Thoracic aorta (tissue), 2 donors: ENCODE measurements around the gene FER. TPM values are rescaled to one million over a fixed set of nuclear protein-coding genes. Genes with fewer than 3 reads are reported as not detected.

Experiments
- ATAC-seq: fragments of 150-250 bp; one replicate; pipeline ENCODE4 v1.8.0; 2017; ENCODE audit warnings: low read depth; ENCODE audit not compliant: insufficient number of reproducible peaks, low FRiP score
- DNase-seq: peaks from one replicate; pipeline ENCODE4 v3.0.0-alpha.2; 2020; ENCODE audit warnings: low spot score
- H3K27ac ChIP-seq, 2 donors: fragments of 200-600 bp; sonication (generic); 1 replicate in 1 of 2; 2 replicates in 1 of 2; pipeline ENCODE4 v1.5.1; 2016; ENCODE audit warnings: mild to moderate bottlenecking in 2 of 2, moderate library complexity in 2 of 2
- H3K27me3 ChIP-seq: fragments of 200-600 bp; sonication (generic); replicated peaks from 2 replicates; pipeline ENCODE4 v1.6.0; 2016; ENCODE audit warnings: mild to moderate bottlenecking; ENCODE audit not compliant: insufficient read depth
- H3K36me3 ChIP-seq: fragments of 200-600 bp; sonication (generic); one replicate; pipeline ENCODE4 v1.5.1; 2016
- H3K4me1 ChIP-seq, 2 donors: fragments of 200-600 bp; sonication (generic); 1 replicate in 1 of 2; 2 replicates in 1 of 2; pipeline versions ENCODE4 v1.5.1 to v1.6.0; 2016; ENCODE audit warnings: low read depth in 2 of 2, mild to moderate bottlenecking in 1 of 2; ENCODE audit not compliant: control insufficient read depth in 1 of 2
- H3K4me3 ChIP-seq: fragments of 200-600 bp; sonication (generic); 2 replicates; pipeline ENCODE4 v1.5.1; 2016; ENCODE audit warnings: mild to moderate bottlenecking
- H3K9me3 ChIP-seq: fragments of 200-600 bp; sonication (generic); 2 replicates; pipeline ENCODE4 v1.5.1; 2016
- CTCF ChIP-seq: fragments of 200-600 bp; sonication (generic); IDR thresholded peaks from one replicate; pipeline ENCODE4 v1.5.1; 2019; ENCODE audit warnings: antibody characterized with exemption
- total RNA-seq, 2 donors: library from RNA; depleted of rRNA; stranded (reverse); fragments of >200 nt; gene quantifications; one replicate each; pipeline versions ENCODE4 v1.1.0 to v1.2.3, GENCODE V29; 2016

FER gene
- total RNA-seq, 2 donors from 2014 or later, result 15.6 to 38.1 TPM

GRCh38 chr5:109080896-109081295 lies 333.2 kb downstream of the FER start:
- no peak for ATAC-seq
- Histone ChIP-seq H3K27ac (no peak overlapping the region), H3K4me1 (no peaks in the 10 kb centered on the region), H3K9me3 (no peaks in the 10 kb centered on the region), H3K4me3 (no peak overlapping the region), H3K36me3 (no peaks in the 10 kb centered on the region), H3K27me3 (no peaks in the 10 kb centered on the region)
- TF ChIP-seq CTCF, result no peak
- no peak for DNase-seq

DNA sequence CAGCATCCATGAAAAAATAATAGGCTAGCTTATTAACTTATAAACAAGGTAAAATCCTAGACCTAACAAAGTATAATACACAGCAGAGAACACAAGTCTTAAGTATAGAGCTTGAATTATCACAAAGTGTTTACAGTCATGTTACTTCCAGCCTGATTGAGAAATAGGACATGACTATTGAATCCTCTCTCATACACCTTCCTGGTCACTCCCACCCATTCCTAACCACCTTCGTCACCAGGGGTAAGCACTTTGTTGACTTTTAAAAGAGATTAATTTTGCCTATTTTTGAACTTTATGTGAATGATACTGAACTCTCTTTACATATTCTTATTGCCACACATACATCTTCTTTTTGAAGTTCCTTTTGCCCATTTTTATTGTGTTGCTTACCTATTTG lies 336.2 kb downstream of the FER start:
- no peak for TF ChIP-seq CTCF
- H3K4me1 ChIP-seq, result no peaks in the 10 kb centered on the region
- H3K27ac ChIP-seq, result no peak overlapping the region
- H3K27me3 ChIP-seq, result no peaks in the 10 kb centered on the region
- ATAC-seq (no peak), DNase-seq (no peak)
- no peaks in the 10 kb centered on the region for H3K36me3 ChIP-seq
- no peaks in the 10 kb centered on the region for H3K9me3 ChIP-seq
- H3K4me3 ChIP-seq, result no peak overlapping the region

DNA sequence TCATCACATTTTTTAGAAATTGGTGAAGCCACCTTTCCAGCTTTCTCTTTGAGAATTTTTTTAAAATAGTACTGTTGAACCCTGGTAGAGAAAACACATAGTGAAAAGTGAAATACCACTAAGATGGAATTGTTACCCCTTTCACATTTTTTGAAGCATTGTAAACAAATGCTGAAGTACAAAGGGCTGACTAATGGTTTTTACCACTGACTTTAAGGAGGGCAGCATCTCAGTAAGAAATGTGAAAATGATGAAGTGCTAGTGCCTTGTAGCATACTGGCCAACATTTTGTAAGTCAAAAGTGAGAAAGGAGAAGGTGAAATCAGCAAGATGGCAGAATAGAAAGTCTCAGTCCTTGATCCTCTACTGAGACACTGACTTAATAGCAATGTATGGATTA lies 341.5 kb downstream of the FER start:
- Histone ChIP-seq H3K9me3 (no peaks in the 10 kb centered on the region), H3K27ac (no peak overlapping the region), H3K4me1 (no peaks in the 10 kb centered on the region), H3K27me3 (no peaks in the 10 kb centered on the region), H3K36me3 (no peaks in the 10 kb centered on the region), H3K4me3 (no peak overlapping the region)
- no peak for ATAC-seq
- no peak for TF ChIP-seq CTCF
- DNase-seq, result no peak

- Histone ChIP-seq H3K4me1 (peaks cover 0 to under 1% of the 10 kb centered on the region in 2 donors), H3K4me3 (no peak overlapping the region), H3K36me3 (no peaks in the 10 kb centered on the region), H3K27ac (no peak overlapping the region), H3K9me3 (no peaks in the 10 kb centered on the region), H3K27me3 (no peaks in the 10 kb centered on the region)
- DNase-seq (no peak), ATAC-seq (no peak)
- no peak for TF ChIP-seq CTCF
These were observed 351.4 kb downstream of the FER start for GRCh38 chr5:109099081-109099480.

DNA sequence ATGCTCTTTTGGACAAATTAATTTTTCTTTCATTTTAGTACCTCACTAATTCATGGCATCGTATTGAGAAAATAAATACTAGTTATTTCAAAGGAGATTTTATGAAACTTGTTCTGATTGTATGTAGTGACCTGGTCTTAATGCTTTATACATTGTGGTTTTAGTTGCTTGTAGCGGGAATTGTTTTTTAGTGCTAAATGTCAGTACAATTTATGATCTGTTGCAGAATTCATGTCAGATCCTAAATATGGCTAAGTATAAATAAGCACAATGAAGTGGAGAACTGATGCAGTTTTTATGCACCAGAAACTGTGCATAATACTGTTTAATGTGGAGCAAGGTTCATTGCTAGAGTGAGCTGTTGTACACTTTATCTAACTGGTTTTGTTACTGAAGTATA lies 353.3 kb downstream of the FER start:
- Histone ChIP-seq H3K4me3 (no peak overlapping the region), H3K27ac (no peak overlapping the region), H3K36me3 (no peaks in the 10 kb centered on the region), H3K9me3 (no peaks in the 10 kb centered on the region), H3K4me1 (peaks cover 5 to 19% of the 10 kb centered on the region in 2 donors), H3K27me3 (no peaks in the 10 kb centered on the region)
- TF ChIP-seq CTCF, result no peak
- ATAC-seq (no peak), DNase-seq (no peak)
